ENCODE results near the gene EPB41L2.

Gene EPB41L2

GRCh38 chr6:131045139-131045538 lies 17.9 kb downstream of the EPB41L2 start:
- H3K36me3 ChIP-seq (ENCODE audit: insufficient read depth, low read length): no peaks in the 10 kb centered on the region
- no peak overlapping the region for H3K9ac ChIP-seq (ENCODE audit: insufficient read length)
- TF ChIP-seq FOXP2 (optimal IDR thresholded peaks at IDR 0.05; ENCODE audit: control extremely low read depth, extremely low read length, insufficient read depth) (no peak), EZH2 (IDR thresholded peaks at IDR 0.05) (no peak), POLR2AphosphoS5 (IDR thresholded peaks at IDR 0.05; ENCODE audit: borderline replicate concordance, low read depth, low read length) (no peak)
- peak overlapping the region; percentile 37; the same call in 1 of the 2 replicates for H3K27ac ChIP-seq
- DNase-seq (ENCODE audit: low read depth, low spot score): no peak
- no peak overlapping the region for H3K4me3 ChIP-seq
- H3K9me3 ChIP-seq (ENCODE audit: low read depth, low read length): no peaks in the 10 kb centered on the region

DNA sequence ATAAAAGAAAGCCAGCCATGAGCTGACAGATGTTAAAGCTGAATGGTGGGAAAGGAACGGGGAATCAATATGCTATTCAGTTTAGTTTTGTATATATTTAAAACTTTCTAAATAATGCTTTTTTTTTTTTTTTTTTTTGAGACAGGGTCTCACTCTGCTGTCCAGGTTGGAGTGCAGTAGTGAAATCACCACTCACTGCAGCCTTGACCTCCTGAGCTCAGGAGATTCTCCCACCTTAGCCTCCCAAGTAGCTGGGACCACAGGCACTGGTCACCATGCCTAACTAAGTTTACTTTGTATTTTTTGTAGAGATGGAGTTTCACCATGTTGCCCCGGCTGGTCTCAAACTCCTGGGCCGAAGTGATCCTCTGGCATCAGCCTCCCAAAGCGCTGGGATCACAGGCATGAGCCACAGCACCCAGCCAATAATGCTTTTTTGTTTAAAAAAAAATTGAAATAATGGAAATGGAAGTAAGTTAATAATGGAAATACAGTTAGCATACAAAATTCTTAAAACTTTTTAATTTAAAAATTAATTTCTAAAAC lies 19.1 kb downstream of the EPB41L2 start:
- TF ChIP-seq EZH2 (IDR thresholded peaks at IDR 0.05) (no peak), FOXP2 (optimal IDR thresholded peaks at IDR 0.05; ENCODE audit: control extremely low read depth, extremely low read length, insufficient read depth) (no peak), POLR2AphosphoS5 (IDR thresholded peaks at IDR 0.05; ENCODE audit: borderline replicate concordance, low read depth, low read length) (no peak)
- Histone ChIP-seq H3K36me3 (ENCODE audit: insufficient read depth, low read length) (no peaks in the 10 kb centered on the region), H3K9ac (ENCODE audit: insufficient read length) (no peak overlapping the region), H3K27ac (peak overlapping the region; percentile 16; the same call in 1 of the 2 replicates), H3K4me3 (no peak overlapping the region), H3K9me3 (ENCODE audit: low read depth, low read length) (no peaks in the 10 kb centered on the region)
- no peak for DNase-seq (ENCODE audit: low read depth, low spot score)

- Histone ChIP-seq H3K9ac (ENCODE audit: insufficient read length) (no peak overlapping the region), H3K27ac (peak overlapping the region; percentile 80), H3K36me3 (ENCODE audit: insufficient read depth, low read length) (no peaks in the 10 kb centered on the region), H3K9me3 (ENCODE audit: low read depth, low read length) (no peaks in the 10 kb centered on the region), H3K4me3 (0 out of 2 replicates have a peak overlapping the region, but pooled peaks have one; percentile 20)
- no peak for DNase-seq (ENCODE audit: low read depth, low spot score)
- TF ChIP-seq EZH2 (IDR thresholded peaks at IDR 0.05) (no peak), POLR2AphosphoS5 (IDR thresholded peaks at IDR 0.05; ENCODE audit: borderline replicate concordance, low read depth, low read length) (no peak), FOXP2 (optimal IDR thresholded peaks at IDR 0.05; ENCODE audit: control extremely low read depth, extremely low read length, insufficient read depth) (no peak)
These were observed 20.4 kb downstream of the EPB41L2 start for GRCh38 chr6:131042664-131043063.

GRCh38 chr6:131041814-131042213 lies 21.2 kb downstream of the EPB41L2 start:
- Histone ChIP-seq H3K9me3 (ENCODE audit: low read depth, low read length) (no peaks in the 10 kb centered on the region), H3K4me3 (no peak overlapping the region; the same call in 1 of the 2 replicates), H3K27ac (peak overlapping the region; percentile 80), H3K9ac (ENCODE audit: insufficient read length) (no peak overlapping the region), H3K36me3 (ENCODE audit: insufficient read depth, low read length) (no peaks in the 10 kb centered on the region)
- DNase-seq (ENCODE audit: low read depth, low spot score): no peak
- TF ChIP-seq POLR2AphosphoS5 (IDR thresholded peaks at IDR 0.05; ENCODE audit: borderline replicate concordance, low read depth, low read length) (no peak), EZH2 (IDR thresholded peaks at IDR 0.05) (no peak), FOXP2 (optimal IDR thresholded peaks at IDR 0.05; ENCODE audit: control extremely low read depth, extremely low read length, insufficient read depth) (no peak)

DNA sequence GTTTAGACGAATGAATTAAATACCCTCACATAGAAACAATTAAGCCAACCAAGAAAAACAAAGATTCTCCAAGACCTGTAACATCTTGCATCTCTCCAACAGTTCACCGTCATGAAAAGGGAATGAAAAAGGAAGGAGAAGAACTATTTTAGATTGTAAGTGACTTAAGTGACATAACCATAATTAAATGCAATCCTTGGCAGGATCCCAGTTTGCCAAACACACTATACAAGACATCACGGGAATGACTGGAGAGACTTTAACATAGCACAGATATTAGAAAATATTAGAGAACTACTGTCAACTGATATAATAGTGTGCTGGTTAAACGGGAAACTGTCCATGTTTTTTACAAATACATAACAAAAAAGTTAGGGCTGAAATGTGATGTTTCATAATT lies 22.2 kb downstream of the EPB41L2 start:
- TF ChIP-seq EZH2 (IDR thresholded peaks at IDR 0.05) (no peak), POLR2AphosphoS5 (IDR thresholded peaks at IDR 0.05; ENCODE audit: borderline replicate concordance, low read depth, low read length) (no peak), FOXP2 (optimal IDR thresholded peaks at IDR 0.05; ENCODE audit: control extremely low read depth, extremely low read length, insufficient read depth) (no peak)
- Histone ChIP-seq H3K9me3 (ENCODE audit: low read depth, low read length) (no peaks in the 10 kb centered on the region), H3K36me3 (ENCODE audit: insufficient read depth, low read length) (no peaks in the 10 kb centered on the region), H3K27ac (peak overlapping the region; percentile 80; the same call in 1 of the 2 replicates), H3K9ac (ENCODE audit: insufficient read length) (no peak overlapping the region), H3K4me3 (no peak overlapping the region)
- DNase-seq (ENCODE audit: low read depth, low spot score): no peak

- no peaks in the 10 kb centered on the region for H3K9me3 ChIP-seq (ENCODE audit: low read depth, low read length)
- H3K27ac ChIP-seq: peak overlapping the region; percentile 74; the same call in 1 of the 2 replicates
- DNase-seq (ENCODE audit: low read depth, low spot score): no peak
- H3K9ac ChIP-seq (ENCODE audit: insufficient read length): peak overlapping the region; percentile 51
- no peak for TF ChIP-seq EZH2 (IDR thresholded peaks at IDR 0.05)
- TF ChIP-seq POLR2AphosphoS5 (IDR thresholded peaks at IDR 0.05; ENCODE audit: borderline replicate concordance, low read depth, low read length): no peak
- no peak for TF ChIP-seq FOXP2 (optimal IDR thresholded peaks at IDR 0.05; ENCODE audit: control extremely low read depth, extremely low read length, insufficient read depth)
- peak overlapping the region; percentile 48 for H3K4me3 ChIP-seq
- H3K36me3 ChIP-seq (ENCODE audit: insufficient read depth, low read length): no peaks in the 10 kb centered on the region
These were observed 23.7 kb downstream of the EPB41L2 start for GRCh38 chr6:131039345-131039680.

- H3K36me3 ChIP-seq (ENCODE audit: insufficient read depth, low read length): no peaks in the 10 kb centered on the region
- H3K27ac ChIP-seq: peak overlapping the region; percentile 74
- TF ChIP-seq POLR2AphosphoS5 (IDR thresholded peaks at IDR 0.05; ENCODE audit: borderline replicate concordance, low read depth, low read length) (no peak), FOXP2 (optimal IDR thresholded peaks at IDR 0.05; ENCODE audit: control extremely low read depth, extremely low read length, insufficient read depth) (no peak), EZH2 (IDR thresholded peaks at IDR 0.05) (no peak)
- no peak for DNase-seq (ENCODE audit: low read depth, low spot score)
- peak overlapping the region; percentile 48 for H3K4me3 ChIP-seq
- peak overlapping the region; percentile 51 for H3K9ac ChIP-seq (ENCODE audit: insufficient read length)
- no peaks in the 10 kb centered on the region for H3K9me3 ChIP-seq (ENCODE audit: low read depth, low read length)
These were observed 24.3 kb downstream of the EPB41L2 start for GRCh38 chr6:131038597-131039344.

- no peak for TF ChIP-seq EZH2 (IDR thresholded peaks at IDR 0.05)
- TF ChIP-seq POLR2AphosphoS5 (IDR thresholded peaks at IDR 0.05; ENCODE audit: borderline replicate concordance, low read depth, low read length): no peak
- no peak for TF ChIP-seq FOXP2 (optimal IDR thresholded peaks at IDR 0.05; ENCODE audit: control extremely low read depth, extremely low read length, insufficient read depth)
- Histone ChIP-seq H3K36me3 (ENCODE audit: insufficient read depth, low read length) (no peaks in the 10 kb centered on the region), H3K9ac (ENCODE audit: insufficient read length) (no peak overlapping the region), H3K4me3 (peak overlapping the region; percentile 12; the same call in 1 of the 2 replicates), H3K9me3 (ENCODE audit: low read depth, low read length) (no peaks in the 10 kb centered on the region), H3K27ac (peak overlapping the region; percentile 16; the same call in 1 of the 2 replicates)
- DNase-seq (ENCODE audit: low read depth, low spot score): no peak
These were observed 25.7 kb downstream of the EPB41L2 start for GRCh38 chr6:131037194-131037897.

Measured in SK-N-MC (cell line).